MG63 (cell line): ENCODE data around the gene SLC16A8. TPM values are rescaled to one million over a fixed set of nuclear protein-coding genes. Genes with fewer than 3 reads are reported as not detected.
A peak's percentile ranks its signal among the peaks of the same experiment; 100 is the strongest.

ENCODE experiments used
- DNase-seq: peaks from one replicate; pipeline ENCODE4 v3.0.0-alpha.2; 2020
- H3K27me3 ChIP-seq: fragments of 250-450 bp; sonication (Bioruptor Pico); 2 replicates; pipeline ENCODE4 v1.5.1; 2020; ENCODE audit warnings: mild to moderate bottlenecking, moderate library complexity
- H3K36me3 ChIP-seq: fragments of 250-450 bp; sonication (Bioruptor Pico); 2 replicates; pipeline ENCODE4 v1.5.1; 2020; ENCODE audit warnings: mild to moderate bottlenecking, moderate library complexity
- H3K4me3 ChIP-seq: fragments of 250-450 bp; sonication (Bioruptor Pico); 2 replicates; pipeline ENCODE4 v1.5.1; 2020; ENCODE audit warnings: mild to moderate bottlenecking, moderate library complexity
- H3K9me3 ChIP-seq: fragments of 250-450 bp; sonication (Bioruptor Pico); 2 replicates; pipeline ENCODE4 v1.5.1; 2020; ENCODE audit warnings: mild to moderate bottlenecking, moderate library complexity
- total RNA-seq: library from RNA; depleted of rRNA; stranded (reverse); fragments of >200 nt; shearing (Covaris generic); gene quantifications from 2 replicates; pipeline ENCODE4 v1.2.3, GENCODE V29; 2014; ENCODE audit warnings: low replicate concordance

SLC16A8 gene
- total RNA-seq, 1 experiment from 2014 or later: not detected

- Histone ChIP-seq H3K9me3 (no peaks in the 10 kb centered on the region), H3K27me3 (no peaks in the 10 kb centered on the region), H3K36me3 (no peaks in the 10 kb centered on the region), H3K4me3 (no peak overlapping the region)
- DNase-seq: peak; percentile 31
These were observed 14.4 kb downstream of the SLC16A8 start for GRCh38 chr22:38069372-38070249.

- H3K36me3 ChIP-seq: no peaks in the 10 kb centered on the region
- DNase-seq: no peak
- H3K27me3 ChIP-seq: no peaks in the 10 kb centered on the region
- no peak overlapping the region for H3K4me3 ChIP-seq
- no peaks in the 10 kb centered on the region for H3K9me3 ChIP-seq
These were observed 15.2 kb downstream of the SLC16A8 start for GRCh38 chr22:38068641-38069371.

- Histone ChIP-seq H3K36me3 (no peaks in the 10 kb centered on the region), H3K27me3 (no peaks in the 10 kb centered on the region), H3K4me3 (no peak overlapping the region), H3K9me3 (no peaks in the 10 kb centered on the region)
- no peak for DNase-seq
These were observed 16.1 kb downstream of the SLC16A8 start for GRCh38 chr22:38067761-38068360.

GRCh38 chr22:38067028-38067415, 17.0 kb downstream of the SLC16A8 start:
- DNase-seq: no peak
- Histone ChIP-seq H3K27me3 (no peaks in the 10 kb centered on the region), H3K9me3 (no peaks in the 10 kb centered on the region), H3K36me3 (no peaks in the 10 kb centered on the region), H3K4me3 (no peak overlapping the region)

GRCh38 chr22:38066381-38067027, 17.5 kb downstream of the SLC16A8 start:
- no peaks in the 10 kb centered on the region for H3K36me3 ChIP-seq
- H3K27me3 ChIP-seq: no peaks in the 10 kb centered on the region
- H3K9me3 ChIP-seq: no peaks in the 10 kb centered on the region
- no peak overlapping the region for H3K4me3 ChIP-seq
- DNase-seq: no peak

- Histone ChIP-seq H3K36me3 (no peaks in the 10 kb centered on the region), H3K4me3 (no peak overlapping the region), H3K9me3 (no peaks in the 10 kb centered on the region), H3K27me3 (no peaks in the 10 kb centered on the region)
- no peak for DNase-seq
These were observed 18.4 kb downstream of the SLC16A8 start for GRCh38 chr22:38065539-38065938.

GRCh38 chr22:38062791-38063190, 21.2 kb downstream of the SLC16A8 start:
- no peak for DNase-seq
- H3K36me3 ChIP-seq: no peaks in the 10 kb centered on the region
- H3K4me3 ChIP-seq: no peak overlapping the region
- H3K27me3 ChIP-seq: no peaks in the 10 kb centered on the region
- no peaks in the 10 kb centered on the region for H3K9me3 ChIP-seq

GRCh38 chr22:38056969-38057891, 26.8 kb downstream of the SLC16A8 start, which contains the start of gene PICK1:
Gene PICK1 (plus strand): TSS chr22:38057404. CDS start chr22:38057810, 406 bp downstream.
- H3K36me3 ChIP-seq: no peaks in the 10 kb centered on the region

GRCh38 chr22:38051900-38052862, 31.8 kb downstream of the SLC16A8 start:
- Histone ChIP-seq H3K9me3 (no peaks in the 10 kb centered on the region), H3K27me3 (peaks cover 5% of the 10 kb centered on the region; the same call in 1 of the 2 replicates), H3K36me3 (no peaks in the 10 kb centered on the region), H3K4me3 (no peak overlapping the region)
- peak; percentile 56 for DNase-seq

More at GRCh38 chr22:38056969-38057891, 26.8 kb downstream of the SLC16A8 start, which contains the start of gene PICK1:
- H3K27me3 ChIP-seq: no peaks in the 10 kb centered on the region
- no peaks in the 10 kb centered on the region for H3K9me3 ChIP-seq
- peak within 1 kb of the TSS; percentile 46 for H3K4me3 ChIP-seq
- DNase-seq: peak; percentile 73

GRCh38 chr22:38051261-38051660, 32.7 kb downstream of the SLC16A8 start:
- Histone ChIP-seq H3K9me3 (no peaks in the 10 kb centered on the region), H3K27me3 (peaks cover 5% of the 10 kb centered on the region; the same call in 1 of the 2 replicates), H3K4me3 (no peak overlapping the region), H3K36me3 (no peaks in the 10 kb centered on the region)
- DNase-seq: no peak

- no peak for DNase-seq
- H3K9me3 ChIP-seq: no peaks in the 10 kb centered on the region
- no peaks in the 10 kb centered on the region for H3K36me3 ChIP-seq
- no peak overlapping the region for H3K4me3 ChIP-seq
- H3K27me3 ChIP-seq: peaks cover 5% of the 10 kb centered on the region; the same call in 1 of the 2 replicates
These were observed 33.3 kb downstream of the SLC16A8 start for GRCh38 chr22:38050720-38051119.

GRCh38 chr22:38049812-38050619, 34.0 kb downstream of the SLC16A8 start:
- Histone ChIP-seq H3K27me3 (peaks cover 5% of the 10 kb centered on the region; the same call in 1 of the 2 replicates), H3K4me3 (no peak overlapping the region), H3K36me3 (no peaks in the 10 kb centered on the region), H3K9me3 (no peaks in the 10 kb centered on the region)
- no peak for DNase-seq

- H3K4me3 ChIP-seq: no peak overlapping the region
- H3K27me3 ChIP-seq: peaks cover 5% of the 10 kb centered on the region; the same call in 1 of the 2 replicates
- H3K9me3 ChIP-seq: no peaks in the 10 kb centered on the region
- no peak for DNase-seq
- H3K36me3 ChIP-seq: no peaks in the 10 kb centered on the region
These were observed 37.8 kb downstream of the SLC16A8 start for GRCh38 chr22:38046070-38046748.
